K562 (cell line): Measurements from ENCODE around the gene BNC2.

Experiments used
- ARNT ChIP-seq, 2 experiments: fragments of 450-650 bp; IDR thresholded peaks; 2 replicates each; pipeline ENCODE4 v1.6.1; 2016; ENCODE audit warnings: mild to moderate bottlenecking in 1 of 2
- BHLHE40 ChIP-seq: IDR thresholded peaks from 2 replicates; pipeline ENCODE4 v1.6.1; 2011; ENCODE audit warnings: low read length, improper control_type of control experiment
- BRCA1 ChIP-seq, 2 experiments: fragments of 450-650 bp in 1 of 2; sonication (generic) in 1 of 2; formaldehyde crosslinking in 1 of 2; IDR thresholded peaks; 2 replicates each; pipeline versions ENCODE4 v1.5.0 to v1.6.1; 2017 to 2020; ENCODE audit warnings: mild to moderate bottlenecking in 1 of 2, missing genetic modification reagents in 1 of 2
- EZH2 ChIP-seq: IDR thresholded peaks from 2 replicates; pipeline ENCODE4 v1.6.1; 2012; ENCODE audit warnings: low read depth, mild to moderate bottlenecking, inconsistent platforms, low read length, borderline replicate concordance
- HNRNPLL ChIP-seq: fragments of 200-400 bp; formaldehyde crosslinking; IDR thresholded peaks from 2 replicates; pipeline ENCODE4 v1.6.1; 2017; ENCODE audit warnings: low read length, low read depth, mild to moderate bottlenecking; ENCODE audit not compliant: poor library complexity, severe bottlenecking
- JUND ChIP-seq, 2 experiments: IDR thresholded peaks; 2 replicates in 1 of 2; 3 replicates in 1 of 2; pipeline ENCODE4 v1.6.1; 2011; ENCODE audit warnings: borderline replicate concordance in 2 of 2, low read depth in 2 of 2, low read length in 2 of 2, improper control_type of control experiment in 1 of 2, missing biosample characterization in 1 of 2, missing genetic modification characterization in 1 of 2, missing genetic modification reagents in 1 of 2
- MAFK ChIP-seq: IDR thresholded peaks from 2 replicates; pipeline ENCODE4 v1.6.1; 2011; ENCODE audit warnings: low read length, improper control_type of control experiment
- NFRKB ChIP-seq: fragments of 450-650 bp; IDR thresholded peaks from 2 replicates; pipeline ENCODE4 v1.6.1; 2016; ENCODE audit warnings: low read depth
- POLR2A ChIP-seq: fragments of 450-650 bp; conservative IDR thresholded peaks from 2 replicates; pipeline ENCODE4 v1.6.1; 2016
- RFX7 ChIP-seq: fragments of 250-450 bp; sonication (Bioruptor Pico); IDR thresholded peaks from 2 replicates; pipeline ENCODE4 v1.5.1; 2021; ENCODE audit warnings: mild to moderate bottlenecking
- TBP ChIP-seq: optimal IDR thresholded peaks from 2 replicates; pipeline ENCODE3; 2011; ENCODE audit warnings: low read depth, low read length, improper control_type of control experiment
- ZNF668 ChIP-seq: fragments of 250-450 bp; sonication (Bioruptor Pico); IDR thresholded peaks from 2 replicates; pipeline ENCODE4 v1.8.0; 2022; ENCODE audit warnings: mild to moderate bottlenecking, inconsistent platforms
- TF ChIP-seq, protein P1 (sequence below): fragments of 450-650 bp; formaldehyde crosslinking; IDR thresholded peaks from 2 replicates; pipeline ENCODE4 v1.4.0; 2020; ENCODE audit warnings: mild to moderate bottlenecking, moderate library complexity
- TF ChIP-seq, protein P2 (sequence below), 2 experiments: fragments of 450-650 bp; formaldehyde crosslinking in 1 of 2; IDR thresholded peaks; 2 replicates each; pipeline versions ENCODE4 v1.4.0 to v1.6.1; 2014 to 2020; ENCODE audit warnings: mild to moderate bottlenecking in 2 of 2, borderline replicate concordance in 1 of 2, low read depth in 1 of 2

DNA sequence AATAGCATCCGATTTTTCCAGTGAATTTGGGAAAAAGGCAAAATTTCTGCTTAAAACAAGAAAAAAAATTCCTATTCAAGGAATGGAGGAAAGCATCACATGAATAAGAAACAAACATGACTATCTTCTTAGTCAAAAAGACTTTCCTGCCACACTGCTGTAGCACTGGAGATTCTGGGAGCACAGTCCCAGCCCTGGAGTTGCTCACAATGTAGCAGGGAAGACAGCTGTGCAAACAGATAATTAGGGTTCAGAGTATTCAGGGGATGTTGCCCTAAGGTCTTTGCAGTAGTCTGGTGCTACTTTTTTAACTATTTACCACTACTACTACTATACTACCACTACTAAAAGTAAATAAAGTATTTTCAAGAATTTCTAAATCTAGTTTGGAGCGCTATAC lies 86.5 kb downstream of the BNC2 start:
- TF ChIP-seq BHLHE40 (no peak), TBP (no peak), MAFK (no peak), POLR2A (no peak), RFX7 (CRISPR knock-in tag) (no peak), HNRNPLL (no peak), ZNF668 (no peak), ARNT (IDR thresholded peaks at IDR 0.05) (no peak), JUND (IDR thresholded peaks at IDR 0.05; ENCODE audit: borderline replicate concordance, low read depth, low read length) (no peak), JUND (tag; IDR thresholded peaks at IDR 0.05; ENCODE audit: borderline replicate concordance, low read depth, low read length) (no peak), EZH2 (no peak), NFRKB (no peak), BRCA1 (IDR thresholded peaks at IDR 0.05) (no peak), BRCA1 (CRISPR knock-in tag; IDR thresholded peaks at IDR 0.05) (no peak)
- TF ChIP-seq, protein P1, sequence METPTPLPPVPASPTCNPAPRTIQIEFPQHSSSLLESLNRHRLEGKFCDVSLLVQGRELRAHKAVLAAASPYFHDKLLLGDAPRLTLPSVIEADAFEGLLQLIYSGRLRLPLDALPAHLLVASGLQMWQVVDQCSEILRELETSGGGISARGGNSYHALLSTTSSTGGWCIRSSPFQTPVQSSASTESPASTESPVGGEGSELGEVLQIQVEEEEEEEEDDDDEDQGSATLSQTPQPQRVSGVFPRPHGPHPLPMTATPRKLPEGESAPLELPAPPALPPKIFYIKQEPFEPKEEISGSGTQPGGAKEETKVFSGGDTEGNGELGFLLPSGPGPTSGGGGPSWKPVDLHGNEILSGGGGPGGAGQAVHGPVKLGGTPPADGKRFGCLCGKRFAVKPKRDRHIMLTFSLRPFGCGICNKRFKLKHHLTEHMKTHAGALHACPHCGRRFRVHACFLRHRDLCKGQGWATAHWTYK: no peak
- TF ChIP-seq, protein P2, sequence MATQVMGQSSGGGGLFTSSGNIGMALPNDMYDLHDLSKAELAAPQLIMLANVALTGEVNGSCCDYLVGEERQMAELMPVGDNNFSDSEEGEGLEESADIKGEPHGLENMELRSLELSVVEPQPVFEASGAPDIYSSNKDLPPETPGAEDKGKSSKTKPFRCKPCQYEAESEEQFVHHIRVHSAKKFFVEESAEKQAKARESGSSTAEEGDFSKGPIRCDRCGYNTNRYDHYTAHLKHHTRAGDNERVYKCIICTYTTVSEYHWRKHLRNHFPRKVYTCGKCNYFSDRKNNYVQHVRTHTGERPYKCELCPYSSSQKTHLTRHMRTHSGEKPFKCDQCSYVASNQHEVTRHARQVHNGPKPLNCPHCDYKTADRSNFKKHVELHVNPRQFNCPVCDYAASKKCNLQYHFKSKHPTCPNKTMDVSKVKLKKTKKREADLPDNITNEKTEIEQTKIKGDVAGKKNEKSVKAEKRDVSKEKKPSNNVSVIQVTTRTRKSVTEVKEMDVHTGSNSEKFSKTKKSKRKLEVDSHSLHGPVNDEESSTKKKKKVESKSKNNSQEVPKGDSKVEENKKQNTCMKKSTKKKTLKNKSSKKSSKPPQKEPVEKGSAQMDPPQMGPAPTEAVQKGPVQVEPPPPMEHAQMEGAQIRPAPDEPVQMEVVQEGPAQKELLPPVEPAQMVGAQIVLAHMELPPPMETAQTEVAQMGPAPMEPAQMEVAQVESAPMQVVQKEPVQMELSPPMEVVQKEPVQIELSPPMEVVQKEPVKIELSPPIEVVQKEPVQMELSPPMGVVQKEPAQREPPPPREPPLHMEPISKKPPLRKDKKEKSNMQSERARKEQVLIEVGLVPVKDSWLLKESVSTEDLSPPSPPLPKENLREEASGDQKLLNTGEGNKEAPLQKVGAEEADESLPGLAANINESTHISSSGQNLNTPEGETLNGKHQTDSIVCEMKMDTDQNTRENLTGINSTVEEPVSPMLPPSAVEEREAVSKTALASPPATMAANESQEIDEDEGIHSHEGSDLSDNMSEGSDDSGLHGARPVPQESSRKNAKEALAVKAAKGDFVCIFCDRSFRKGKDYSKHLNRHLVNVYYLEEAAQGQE (IDR thresholded peaks at IDR 0.05; ENCODE audit: borderline replicate concordance): no peak
- TF ChIP-seq, protein P2 (CRISPR knock-in tag; IDR thresholded peaks at IDR 0.05; ENCODE audit: low read depth): no peak
